Motor neuron (in vitro differentiated cells): ENCODE measurements around the gene ZNF362. TPM values are rescaled to one million over a fixed set of nuclear protein-coding genes. Genes with fewer than 3 reads are reported as not detected.
A peak's percentile ranks its signal among the peaks of the same experiment; 100 is the strongest.

Experiments used
- ATAC-seq, 8 experiments: fragments of 200-7000 bp; cut with Tn5 transposase; replicated peaks in 6 of 8; 2 replicates each; pipeline ENCODE4 v1.8.0; 2021; ENCODE audit warnings: mild to moderate bottlenecking in 8 of 8, moderate library complexity in 8 of 8
- H3K27ac ChIP-seq, 2 donors: fragments of 250-450 bp; sonication (Bioruptor Pico); 2 replicates each; pipeline ENCODE4 v1.9.0; 2021; ENCODE audit warnings: antibody characterized with exemption in 2 of 2, mild to moderate bottlenecking in 2 of 2, moderate library complexity in 1 of 2
- H3K4me1 ChIP-seq, 2 donors: fragments of 250-450 bp; sonication (Bioruptor Pico); replicated peaks in 1 of 2; 2 replicates each; pipeline ENCODE4 v1.6.1; 2021; ENCODE audit warnings: antibody characterized with exemption in 2 of 2, mild to moderate bottlenecking in 2 of 2, moderate library complexity in 1 of 2
- H3K4me3 ChIP-seq, 5 donors: fragments of 250-450 bp; sonication (Bioruptor Pico); 2 replicates each; pipeline ENCODE4 v1.9.0; 2021; ENCODE audit warnings: antibody characterized with exemption in 5 of 5, mild to moderate bottlenecking in 5 of 5, moderate library complexity in 4 of 5
- WGBS, 10 experiments: fragments of 450-650 bp; shearing (Covaris generic); methylation state at CpG; one replicate each; pipeline ENCODE4 v1.0.0; 2022; 5-methylcytosine and 5-hydroxymethylcytosine counted together
- in situ Hi-C, 9 experiments: fragments of 400-800 bp; cut with MboI; loops; one replicate each; pipeline ENCODE4 v1.15.0; 2021; ENCODE audit warnings: low sequenced_read_pairs in 9 of 9, low pct_unique_long_range_greater_than_20kb in 2 of 9; ENCODE audit not compliant: unreplicated experiment in 9 of 9
- total RNA-seq, 8 experiments: library from RNA; unstranded; fragments of 300-600 nt; gene quantifications; 2 replicates each; pipeline versions ENCODE4 v1.2.3 to v1.2.4, GENCODE V29; 2022

ZNF362 gene
- total RNA-seq, 8 experiments from 2014 or later, result 4.4 to 31.7 (median 25.3) TPM

- Histone ChIP-seq H3K4me1 (no peaks in the 10 kb centered on the region), H3K27ac (no peak overlapping the region), H3K4me3 (no peak overlapping the region)
- in situ Hi-C loops, result loop anchor here in 1 of 9 experiments (25.0 kb wide), 1 partner anchor 110 kb away; no protein-coding TSS in a partner anchor
- WGBS, 10 experiments, result 41 to 69% methylated on average over 2 to 3 of the region's 3 CpGs; no CpG with 5 or more reads in 8 of the 10 experiments
- ATAC-seq, result no peak
Observed at GRCh38 chr1:33272509-33272908, 16.2 kb downstream of the ZNF362 start.

GRCh38 chr1:33272930-33273329 is 16.6 kb downstream of the ZNF362 start:
- Histone ChIP-seq H3K4me3 (no peak overlapping the region), H3K27ac (no peak overlapping the region), H3K4me1 (no peaks in the 10 kb centered on the region)
- ATAC-seq, result no peak
- WGBS, 10 experiments, result 80 to 100% (median 90%) methylated on average over 1 of the region's 1 CpG; no CpG with 5 or more reads in 6 of the 10 experiments
- in situ Hi-C loops, result loop anchor here in 1 of 9 experiments (25.0 kb wide), 1 partner anchor 111 kb away; no protein-coding TSS in a partner anchor

- in situ Hi-C loops, result loop anchor here in 1 of 9 experiments (25.0 kb wide), 1 partner anchor 111 kb away; no protein-coding TSS in a partner anchor
- WGBS, 10 experiments, result 60 to 100% (median 95%) methylated on average over 1 to 3 of the region's 3 CpGs; no CpG with 5 or more reads in 4 of the 10 experiments
- H3K4me1 ChIP-seq, result no peaks in the 10 kb centered on the region
- no peak overlapping the region for H3K27ac ChIP-seq
- H3K4me3 ChIP-seq, result no peak overlapping the region
- ATAC-seq, result no peak
Observed at GRCh38 chr1:33273406-33273805, 17.1 kb downstream of the ZNF362 start.

- WGBS, 10 experiments, result 0 to 93% (median 80%) methylated on average over 1 to 6 of the region's 7 CpGs; no CpG with 5 or more reads in 4 of the 10 experiments
- ATAC-seq, result no peak
- in situ Hi-C loops, result loop anchor here in 1 of 9 experiments (25.0 kb wide), 1 partner anchor 112 kb away; no protein-coding TSS in a partner anchor
- H3K4me1 ChIP-seq, result no peaks in the 10 kb centered on the region
- no peak overlapping the region for H3K27ac ChIP-seq
- H3K4me3 ChIP-seq, result no peak overlapping the region
Observed at GRCh38 chr1:33273961-33274371, 17.7 kb downstream of the ZNF362 start.

GRCh38 chr1:33274446-33274845 is 18.2 kb downstream of the ZNF362 start:
- WGBS, 10 experiments, result 92 to 100% (median 100%) methylated on average over 1 of the region's 1 CpG; no CpG with 5 or more reads in 5 of the 10 experiments
- no peak overlapping the region for H3K27ac ChIP-seq
- no peaks in the 10 kb centered on the region for H3K4me1 ChIP-seq
- ATAC-seq, result peak in 3 of 8 experiments; percentile 60 to 90 (median 74)
- no peak overlapping the region for H3K4me3 ChIP-seq
- in situ Hi-C loops, result loop anchor here in 1 of 9 experiments (25.0 kb wide), 1 partner anchor 112 kb away; no protein-coding TSS in a partner anchor

- H3K4me1 ChIP-seq, result no peaks in the 10 kb centered on the region
- no peak overlapping the region for H3K27ac ChIP-seq
- H3K4me3 ChIP-seq, result no peak overlapping the region
- ATAC-seq, result no peak
- in situ Hi-C loops, result loop anchor here in 4 of 9 experiments (25.0 kb wide), 1 partner anchor 187 kb away; the partner anchor contains the start of gene ZSCAN20 (in 4 of the 4)
- WGBS, 10 experiments, result 80 to 100% (median 92%) methylated on average over 2 to 6 of the region's 6 CpGs; no CpG with 5 or more reads in 4 of the 10 experiments
Observed at GRCh38 chr1:33275195-33275594, 18.9 kb downstream of the ZNF362 start.

GRCh38 chr1:33275706-33276572 is 19.6 kb downstream of the ZNF362 start:
- no peaks in the 10 kb centered on the region for H3K4me1 ChIP-seq
- in situ Hi-C loops, result loop anchor here in 4 of 9 experiments (25.0 kb wide), 1 partner anchor 186 kb away; the partner anchor contains the start of gene ZSCAN20 (in 4 of the 4)
- WGBS, 10 experiments, result 60 to 100% (median 90%) methylated on average over 1 to 10 of the region's 45 CpGs; no CpG with 5 or more reads in 5 of the 10 experiments
- H3K4me3 ChIP-seq, result no peak overlapping the region
- H3K27ac ChIP-seq, result no peak overlapping the region
- peak in 1 of 8 experiments; percentile 17 for ATAC-seq

GRCh38 chr1:33276573-33277298 is 20.4 kb downstream of the ZNF362 start:
- Histone ChIP-seq H3K27ac (no peak overlapping the region), H3K4me1 (no peaks in the 10 kb centered on the region), H3K4me3 (no peak overlapping the region)
- in situ Hi-C loops, result loop anchor here in 4 of 9 experiments (25.0 kb wide), 1 partner anchor 186 kb away; the partner anchor contains the start of gene ZSCAN20 (in 4 of the 4)
- 69 to 100% (median 91%) methylated on average over 1 to 14 of the region's 30 CpGs; no CpG with 5 or more reads in 3 of the 10 experiments for WGBS, 10 experiments
- ATAC-seq, result no peak

- Histone ChIP-seq H3K27ac (no peak overlapping the region), H3K4me1 (no peaks in the 10 kb centered on the region), H3K4me3 (no peak overlapping the region)
- no peak for ATAC-seq
- in situ Hi-C loops, result loop anchor here in 4 of 9 experiments (25.0 kb wide), 1 partner anchor 185 kb away; the partner anchor contains the start of gene ZSCAN20 (in 4 of the 4)
- 77 to 100% (median 87%) methylated on average over 1 to 11 of the region's 11 CpGs; no CpG with 5 or more reads in 1 of the 10 experiments for WGBS, 10 experiments
Observed at GRCh38 chr1:33277488-33278084, 21.3 kb downstream of the ZNF362 start.

- ATAC-seq, result peak in 2 of 8 experiments; percentile 16 to 22
- Histone ChIP-seq H3K4me3 (no peak overlapping the region), H3K27ac (no peak overlapping the region), H3K4me1 (peaks cover 11 to 12% of the 10 kb centered on the region in 2 donors)
- in situ Hi-C loops, result loop anchor here in 4 of 9 experiments (25.0 kb wide), 1 partner anchor 182 kb away; the partner anchor contains the start of gene ZSCAN20 (in 4 of the 4)
- 100% methylated on average over 1 to 5 of the region's 29 CpGs; no CpG with 5 or more reads in 6 of the 10 experiments for WGBS, 10 experiments
Observed at GRCh38 chr1:33280091-33280661, 23.9 kb downstream of the ZNF362 start.

GRCh38 chr1:33281554-33282303 is 25.4 kb downstream of the ZNF362 start:
- in situ Hi-C loops, result loop anchor here in 4 of 9 experiments (25.0 kb wide), 1 partner anchor 181 kb away; the partner anchor contains the start of gene ZSCAN20 (in 4 of the 4)

More at GRCh38 chr1:33281554-33282303, 25.4 kb downstream of the ZNF362 start:
- ATAC-seq, result no peak
- H3K27ac ChIP-seq, result no peak overlapping the region
- H3K4me3 ChIP-seq, result no peak overlapping the region
- H3K4me1 ChIP-seq, result peaks cover 11 to 12% of the 10 kb centered on the region in 2 donors
- WGBS, 10 experiments, result 77 to 98% (median 95%) methylated on average over 1 to 13 of the region's 17 CpGs; no CpG with 5 or more reads in 2 of the 10 experiments
